ENCODE measurements around the gene LRIG2.

GRCh38 chr1:113147073-113147625 is 74.2 kb downstream of the LRIG2 start:
- TF ChIP-seq CTCF (IDR thresholded peaks at IDR 0.05 in 2 of 3, conservative IDR thresholded peaks at IDR 0.05 in 1 of 3; ENCODE audit: insufficient read depth in 2 of 3, low read depth in 1 of 3, low read length in 3 of 3) (no peak), DMBX1 (CRISPR knock-in tag; IDR thresholded peaks at IDR 0.05; ENCODE audit: borderline replicate concordance) (no peak), ESRRA (IDR thresholded peaks at IDR 0.05; ENCODE audit: borderline replicate concordance, low read depth) (no peak), BRF2 (IDR thresholded peaks at IDR 0.05; ENCODE audit: borderline replicate concordance, insufficient read depth, insufficient read length) (no peak), ZNF239 (CRISPR knock-in tag; IDR thresholded peaks at IDR 0.05) (no peak), ZNF175 (CRISPR knock-in tag; IDR thresholded peaks at IDR 0.05; ENCODE audit: low read depth) (no peak)
